ENCODE data around the gene FOXD2. TPM values are rescaled to one million over a fixed set of nuclear protein-coding genes. Genes with fewer than 3 reads are reported as not detected.

The FOXD2 gene
- total RNA-seq, 4 donors from 2014 or later = 0.34 to 0.39 (median 0.38) TPM; not detected in 1

DNA sequence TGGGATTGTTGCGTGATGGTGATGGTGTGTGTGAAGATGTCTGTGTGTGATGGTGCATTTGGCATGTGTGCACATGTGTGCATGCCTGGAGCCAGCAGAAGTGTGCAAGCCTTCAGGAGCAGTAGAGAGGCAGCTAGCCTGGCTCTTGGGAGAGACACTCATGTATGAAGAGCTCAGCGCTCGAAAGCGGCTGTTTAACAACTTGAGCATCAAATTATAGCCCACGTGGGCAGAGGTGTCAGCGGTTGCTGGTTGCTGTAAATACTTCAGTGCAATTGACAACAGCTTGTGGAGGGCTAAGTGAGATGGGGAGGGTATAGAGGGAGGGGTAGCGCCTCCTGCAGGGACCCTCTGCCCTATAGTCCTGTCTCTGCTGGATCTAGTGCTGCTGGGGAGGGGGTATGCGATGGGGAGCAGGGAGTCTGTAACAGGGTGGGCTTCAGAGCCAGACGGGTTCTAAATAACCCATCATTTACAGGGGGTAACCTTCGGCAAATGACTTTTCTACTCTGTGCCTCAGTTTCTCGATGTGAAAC is 21.5 kb downstream of the FOXD2 start:
- Histone ChIP-seq H3K4me3 (no peak overlapping the region), H3K9me3 (no peaks in the 10 kb centered on the region), H3K27ac (no peak overlapping the region), H3K4me1 (no peaks in the 10 kb centered on the region), H3K36me3 (no peaks in the 10 kb centered on the region), H3K27me3 (peaks cover 75% of the 10 kb centered on the region)
- TF ChIP-seq POLR2AphosphoS5 (IDR thresholded peaks at IDR 0.05) (no peak), POLR2A (IDR thresholded peaks at IDR 0.05) (no peak)
- WGBS = 23% methylated on average over 11 of the region's 11 CpGs
- DNase-seq (ENCODE audit: low spot score in 2 of 2) = no peak

DNA sequence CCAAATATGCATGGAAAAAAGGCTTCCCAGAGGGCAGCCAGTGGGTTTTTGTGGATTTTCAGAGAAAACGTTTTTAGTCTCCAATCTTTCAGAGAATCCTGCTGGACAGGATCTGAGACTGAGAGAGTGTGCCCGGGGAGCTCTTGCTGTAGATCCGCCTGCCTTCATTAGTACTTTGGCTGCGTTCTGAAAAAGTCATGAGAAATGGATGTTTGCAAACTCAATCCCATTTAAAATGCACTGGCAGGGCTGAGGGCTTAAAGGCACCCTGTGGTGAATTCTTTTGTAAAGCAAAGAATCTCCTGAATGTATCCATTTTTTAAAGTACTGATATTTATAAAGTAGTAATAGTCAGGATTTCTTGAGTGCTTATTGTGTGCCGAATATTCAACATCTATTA is 22.2 kb downstream of the FOXD2 start:
- Histone ChIP-seq H3K4me1 (no peaks in the 10 kb centered on the region), H3K9me3 (no peaks in the 10 kb centered on the region), H3K27me3 (peaks cover 74% of the 10 kb centered on the region), H3K27ac (no peak overlapping the region), H3K4me3 (no peak overlapping the region), H3K36me3 (no peaks in the 10 kb centered on the region)
- 12% methylated on average over 5 of the region's 5 CpGs for WGBS
- TF ChIP-seq, protein P1, sequence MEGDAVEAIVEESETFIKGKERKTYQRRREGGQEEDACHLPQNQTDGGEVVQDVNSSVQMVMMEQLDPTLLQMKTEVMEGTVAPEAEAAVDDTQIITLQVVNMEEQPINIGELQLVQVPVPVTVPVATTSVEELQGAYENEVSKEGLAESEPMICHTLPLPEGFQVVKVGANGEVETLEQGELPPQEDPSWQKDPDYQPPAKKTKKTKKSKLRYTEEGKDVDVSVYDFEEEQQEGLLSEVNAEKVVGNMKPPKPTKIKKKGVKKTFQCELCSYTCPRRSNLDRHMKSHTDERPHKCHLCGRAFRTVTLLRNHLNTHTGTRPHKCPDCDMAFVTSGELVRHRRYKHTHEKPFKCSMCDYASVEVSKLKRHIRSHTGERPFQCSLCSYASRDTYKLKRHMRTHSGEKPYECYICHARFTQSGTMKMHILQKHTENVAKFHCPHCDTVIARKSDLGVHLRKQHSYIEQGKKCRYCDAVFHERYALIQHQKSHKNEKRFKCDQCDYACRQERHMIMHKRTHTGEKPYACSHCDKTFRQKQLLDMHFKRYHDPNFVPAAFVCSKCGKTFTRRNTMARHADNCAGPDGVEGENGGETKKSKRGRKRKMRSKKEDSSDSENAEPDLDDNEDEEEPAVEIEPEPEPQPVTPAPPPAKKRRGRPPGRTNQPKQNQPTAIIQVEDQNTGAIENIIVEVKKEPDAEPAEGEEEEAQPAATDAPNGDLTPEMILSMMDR (IDR thresholded peaks at IDR 0.05) = no peak
- TF ChIP-seq POLR2A (IDR thresholded peaks at IDR 0.05) = no peak
- TF ChIP-seq POLR2AphosphoS5 (IDR thresholded peaks at IDR 0.05) = no peak
- no peak for TF ChIP-seq EP300 (IDR thresholded peaks at IDR 0.05)
- DNase-seq (ENCODE audit: low spot score in 2 of 2) = no peak

DNA sequence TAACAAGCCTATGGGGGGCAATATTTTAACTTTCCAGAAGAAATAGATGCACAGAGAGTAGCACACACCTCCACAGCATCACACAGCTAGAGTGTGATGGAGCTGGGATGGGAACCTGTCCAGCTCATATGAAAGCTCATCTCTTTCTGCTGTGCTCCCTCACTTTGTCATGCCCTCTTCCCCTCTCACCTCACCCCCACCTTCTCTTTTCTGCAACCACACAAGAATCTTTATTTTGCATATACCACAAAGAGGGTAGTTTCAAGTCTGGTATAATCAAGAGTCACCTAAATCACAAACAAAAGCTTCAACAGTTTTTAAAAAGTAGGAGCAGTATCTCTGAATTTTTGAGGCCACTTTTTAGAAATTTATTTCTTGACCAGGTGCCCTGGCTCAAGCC is 22.6 kb downstream of the FOXD2 start:
- H3K9me3 ChIP-seq = no peaks in the 10 kb centered on the region
- H3K27me3 ChIP-seq = peaks cover 76% of the 10 kb centered on the region

DNA sequence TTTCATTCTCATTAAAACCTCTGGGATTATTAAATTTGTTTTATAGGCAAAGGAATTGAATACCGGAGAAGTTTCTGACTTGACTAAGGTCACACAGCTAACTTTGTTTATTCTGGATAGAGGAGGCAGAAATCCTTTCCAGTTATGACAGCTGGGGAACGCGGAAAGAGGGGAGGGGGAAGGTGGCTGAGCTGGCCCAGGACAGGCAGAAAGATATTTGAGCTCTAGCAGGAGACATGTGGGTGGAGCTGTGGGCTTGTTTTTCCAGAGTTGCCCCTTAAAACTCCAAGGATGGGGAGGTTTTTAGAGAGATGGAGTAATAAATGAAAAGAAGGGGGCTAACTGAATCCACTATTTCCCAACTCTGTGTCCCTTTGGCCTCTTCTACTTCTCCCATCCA is 27.8 kb downstream of the FOXD2 start:
- WGBS = 58% methylated on average over 3 of the region's 3 CpGs
- Histone ChIP-seq H3K9me3 (no peaks in the 10 kb centered on the region), H3K27ac (no peak overlapping the region), H3K27me3 (peaks cover 65% of the 10 kb centered on the region), H3K36me3 (no peaks in the 10 kb centered on the region), H3K4me3 (no peak overlapping the region), H3K4me1 (no peaks in the 10 kb centered on the region)
- TF ChIP-seq, protein P1 (IDR thresholded peaks at IDR 0.05) = no peak
- no peak for TF ChIP-seq EP300 (IDR thresholded peaks at IDR 0.05)
- TF ChIP-seq POLR2AphosphoS5 (IDR thresholded peaks at IDR 0.05) = no peak
- TF ChIP-seq POLR2A (IDR thresholded peaks at IDR 0.05) = no peak
- no peak for DNase-seq (ENCODE audit: low spot score in 2 of 2)

More for the DNA sequence above, 22.6 kb downstream of the FOXD2 start:
- no peak for TF ChIP-seq EP300 (IDR thresholded peaks at IDR 0.05)
- TF ChIP-seq, protein P1 (IDR thresholded peaks at IDR 0.05) = no peak
- TF ChIP-seq POLR2A (IDR thresholded peaks at IDR 0.05) = no peak
- no peak for TF ChIP-seq POLR2AphosphoS5 (IDR thresholded peaks at IDR 0.05)
- no peak for DNase-seq (ENCODE audit: low spot score in 2 of 2)
- Histone ChIP-seq H3K4me3 (no peak overlapping the region), H3K4me1 (no peaks in the 10 kb centered on the region), H3K27ac (no peak overlapping the region), H3K36me3 (no peaks in the 10 kb centered on the region)

DNA sequence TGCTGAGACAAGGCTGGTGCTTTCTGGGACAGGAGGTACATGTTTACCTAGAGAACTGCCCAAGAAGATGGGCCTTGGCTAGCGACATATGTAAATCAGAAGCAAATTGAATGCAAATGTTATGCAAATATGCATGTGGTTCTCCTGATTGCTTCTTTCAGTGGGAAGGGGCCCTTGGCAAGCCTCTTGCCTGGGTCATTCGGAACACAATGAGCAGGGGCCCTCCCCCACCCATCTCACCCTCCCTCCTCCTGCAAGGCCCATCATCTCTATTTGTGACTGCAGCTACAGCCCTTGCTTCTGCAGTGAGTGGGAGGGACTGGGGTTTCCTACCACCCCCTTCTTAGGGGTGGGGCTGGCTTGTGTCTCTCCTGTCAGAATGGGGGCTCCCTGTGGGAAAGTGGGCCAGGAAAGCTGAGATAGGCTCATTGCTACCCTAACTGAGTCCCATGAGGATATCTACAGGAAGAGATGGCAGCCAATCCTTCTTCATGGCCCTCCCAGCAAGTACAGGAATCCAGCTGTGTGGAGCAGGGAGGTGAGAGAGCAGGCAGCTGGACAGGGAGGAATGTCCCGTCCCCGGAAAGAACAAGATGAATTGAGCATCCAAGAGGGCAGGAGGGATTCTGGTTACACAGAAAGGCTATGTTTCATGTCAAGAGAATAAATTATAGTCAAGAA is 31.0 kb downstream of the FOXD2 start:
- no peaks in the 10 kb centered on the region for H3K4me1 ChIP-seq
- 28% methylated on average over 3 of the region's 4 CpGs for WGBS
- no peaks in the 10 kb centered on the region for H3K36me3 ChIP-seq
- no peak for DNase-seq (ENCODE audit: low spot score in 2 of 2)
- no peaks in the 10 kb centered on the region for H3K9me3 ChIP-seq
- H3K27me3 ChIP-seq = peaks cover 33% of the 10 kb centered on the region
- TF ChIP-seq EP300 (IDR thresholded peaks at IDR 0.05) (no peak), POLR2AphosphoS5 (IDR thresholded peaks at IDR 0.05) (no peak), POLR2A (IDR thresholded peaks at IDR 0.05) (no peak)
- TF ChIP-seq, protein P1 (IDR thresholded peaks at IDR 0.05) = no peak
- H3K4me3 ChIP-seq = no peak overlapping the region
- H3K27ac ChIP-seq = no peak overlapping the region
